Endodermal cell (in vitro differentiated cells): ENCODE data around the gene TLE3. TPM values are rescaled to one million over a fixed set of nuclear protein-coding genes. Genes with fewer than 3 reads are reported as not detected.

ENCODE experiments used
- DNase-seq: peaks from one replicate; pipeline ENCODE4 v3.0.0-alpha.2; 2017
- H3K27ac ChIP-seq: 2 replicates; pipeline ENCODE4 v1.5.1; 2013; ENCODE audit warnings: mild to moderate bottlenecking, low read depth, low read length, moderate library complexity
- H3K27me3 ChIP-seq: 2 replicates; pipeline ENCODE4 v1.6.1; 2013; ENCODE audit warnings: mild to moderate bottlenecking, low read length, moderate library complexity; ENCODE audit not compliant: insufficient read depth, control insufficient read depth, poor library complexity, severe bottlenecking
- H3K36me3 ChIP-seq: 2 replicates; pipeline ENCODE4 v1.7.0; 2013; ENCODE audit warnings: mild to moderate bottlenecking, low read length, moderate library complexity; ENCODE audit not compliant: control insufficient read depth, insufficient read depth
- H3K4me1 ChIP-seq: one replicate; pipeline ENCODE4 v1.7.0; 2013; ENCODE audit warnings: low read length; ENCODE audit not compliant: control insufficient read depth, insufficient read depth
- H3K4me3 ChIP-seq: 2 replicates; pipeline ENCODE4 v1.5.1; 2013; ENCODE audit warnings: mild to moderate bottlenecking, low read length, moderate library complexity
- H3K9ac ChIP-seq: 2 replicates; pipeline ENCODE4 v1.6.1; 2013; ENCODE audit warnings: mild to moderate bottlenecking, low read length, moderate library complexity; ENCODE audit not compliant: poor library complexity, severe bottlenecking; ENCODE audit errors: extremely low read depth
- H3K9me3 ChIP-seq: 2 replicates; pipeline ENCODE4 v1.6.1; 2013; ENCODE audit warnings: mild to moderate bottlenecking, low read length, moderate library complexity; ENCODE audit not compliant: control insufficient read depth
- H3K27ac Mint-ChIP-seq: 2 replicates; pipeline ENCODE4 v1.8.0; 2020; ENCODE audit warnings: mixed read lengths
- H3K27me3 Mint-ChIP-seq: 2 replicates; pipeline ENCODE4 v1.8.0; 2021; ENCODE audit warnings: mild to moderate bottlenecking, mixed read lengths; ENCODE audit not compliant: insufficient read depth
- H3K36me3 Mint-ChIP-seq: 2 replicates; pipeline ENCODE4 v1.8.0; 2020; ENCODE audit warnings: low read depth, mixed read lengths
- H3K4me1 Mint-ChIP-seq: 2 replicates; pipeline ENCODE4 v1.8.0; 2020; ENCODE audit warnings: mixed read lengths
- H3K4me3 Mint-ChIP-seq: 2 replicates; pipeline ENCODE4 v1.8.0; 2020; ENCODE audit warnings: mild to moderate bottlenecking, moderate library complexity, mixed read lengths
- H3K9me3 Mint-ChIP-seq: 2 replicates; pipeline ENCODE4 v1.8.0; 2020; ENCODE audit warnings: mild to moderate bottlenecking, mixed read lengths
- CTCF ChIP-seq: fragments of 200-600 bp; sonication (generic); conservative IDR thresholded peaks from 2 replicates; pipeline ENCODE4 v1.5.0; 2021; ENCODE audit warnings: antibody characterized with exemption, mild to moderate bottlenecking
- WGBS, 2 experiments: methylation state at CpG; one replicate each; pipeline versions ENCODE4 v1.1.5 to v1.1.7; 2013; ENCODE audit warnings: missing lambda C conversion rate in 2 of 2, mixed read lengths in 1 of 2; ENCODE audit not compliant: insufficient coverage in 1 of 2, insufficient read length in 1 of 2; 5-methylcytosine and 5-hydroxymethylcytosine counted together
- total RNA-seq, 2 donors: library from RNA; stranded (reverse); fragmentation: NEBNext Ultra II Directional in 1 of 2; extraction: Animal tissue kit (Norgen Biotek cat#: 25700) in 1 of 2; gene quantifications; 2 replicates in 1 of 2; 3 replicates in 1 of 2; pipeline ENCODE4 v1.2.1, GENCODE V29; 2021

Gene TLE3
- total RNA-seq, 2 donors from 2014 or later = 66.5 to 81.1 TPM

- H3K36me3 Mint-ChIP-seq = peaks cover 7% of the 10 kb centered on the region
- DNase-seq = no peak
- Histone ChIP-seq H3K9me3 (no peaks in the 10 kb centered on the region), H3K4me1 (no peaks in the 10 kb centered on the region), H3K4me3 (no peak overlapping the region), H3K36me3 (peaks cover 10% of the 10 kb centered on the region), H3K9ac (no peak overlapping the region), H3K27me3 (no peaks in the 10 kb centered on the region), H3K27ac (no peak overlapping the region)
- H3K9me3 Mint-ChIP-seq = no peaks in the 10 kb centered on the region
- H3K4me3 Mint-ChIP-seq = no peak overlapping the region
- peaks cover 6% of the 10 kb centered on the region for H3K4me1 Mint-ChIP-seq
- 83 to 100% methylated on average over 1 to 3 of the region's 3 CpGs for WGBS, 2 experiments
- no peak overlapping the region for H3K27ac Mint-ChIP-seq
- TF ChIP-seq CTCF = no peak
- H3K27me3 Mint-ChIP-seq = no peaks in the 10 kb centered on the region
Observed at GRCh38 chr15:70044168-70044567, 53.5 kb downstream of the TLE3 start.

GRCh38 chr15:70043590-70043989 is 54.1 kb downstream of the TLE3 start:
- Histone ChIP-seq H3K36me3 (peaks cover 5% of the 10 kb centered on the region), H3K27me3 (no peaks in the 10 kb centered on the region), H3K27ac (no peak overlapping the region), H3K4me3 (no peak overlapping the region), H3K9me3 (no peaks in the 10 kb centered on the region), H3K9ac (no peak overlapping the region), H3K4me1 (no peaks in the 10 kb centered on the region)
- Mint-ChIP-seq H3K36me3 (peaks cover 4% of the 10 kb centered on the region), H3K27me3 (no peaks in the 10 kb centered on the region), H3K9me3 (no peaks in the 10 kb centered on the region), H3K4me1 (peaks cover 6% of the 10 kb centered on the region), H3K27ac (no peak overlapping the region), H3K4me3 (no peak overlapping the region)
- no peak for DNase-seq
- TF ChIP-seq CTCF = no peak
- WGBS, 2 experiments = 100% methylated on average over 1 of the region's 1 CpG; no CpG with 5 or more reads in 1 of the 2 experiments

GRCh38 chr15:70042553-70043214 is 55.0 kb downstream of the TLE3 start:
- Mint-ChIP-seq H3K4me1 (peaks cover 3% of the 10 kb centered on the region), H3K27ac (no peak overlapping the region), H3K27me3 (no peaks in the 10 kb centered on the region), H3K4me3 (no peak overlapping the region), H3K36me3 (no peaks in the 10 kb centered on the region), H3K9me3 (no peaks in the 10 kb centered on the region)
- no peak for DNase-seq
- no peaks in the 10 kb centered on the region for H3K4me1 ChIP-seq
- no peak overlapping the region for H3K9ac ChIP-seq
- WGBS, 2 experiments = 88 to 91% methylated on average over 5 of the region's 5 CpGs
- H3K4me3 ChIP-seq = no peak overlapping the region
- no peak overlapping the region for H3K27ac ChIP-seq
- H3K9me3 ChIP-seq = no peaks in the 10 kb centered on the region
- no peaks in the 10 kb centered on the region for H3K36me3 ChIP-seq
- TF ChIP-seq CTCF = no peak
- peaks cover 2% of the 10 kb centered on the region for H3K27me3 ChIP-seq
